Panc1 (cell line): Measurements from ENCODE around the gene MAST4. TPM values are rescaled to one million over a fixed set of nuclear protein-coding genes. Genes with fewer than 3 reads are reported as not detected.

Experiments used
- ATAC-seq: fragments of 200-7000 bp; cut with Tn5 transposase; 2 replicates; pipeline ENCODE4 v1.9.1; 2020; ENCODE audit warnings: mild to moderate bottlenecking, moderate library complexity
- BruUV-seq: library from RNA; stranded (reverse); fragments of 400-500 nt; replicated peaks from 2 replicates; lab custom pipeline; 2021; lab: Mats Ljungman, UMichigan
- CTCF ChIA-PET: fragments of 300-600 bp; sonication (Branson Sonifier 250); formaldehyde crosslinking; loops from one replicate; lab custom pipeline; 2022; ENCODE audit warnings: antibody characterized with exemption; lab: Charles Lee
- POLR2A ChIA-PET: fragments of 300-600 bp; sonication (Branson Sonifier 250); formaldehyde crosslinking; loops from one replicate; lab custom pipeline; 2022; ENCODE audit warnings: antibody characterized with exemption; lab: Charles Lee
- DNase-seq: peaks from one replicate; pipeline ENCODE4 v3.0.0-alpha.2; 2010; ENCODE audit warnings: low read depth, low spot score
- H3K27ac ChIP-seq: 2 replicates; pipeline ENCODE4 v1.5.1; 2011; ENCODE audit warnings: mild to moderate bottlenecking, low read length, inconsistent platforms
- H3K27me3 ChIP-seq: fragments of 200-500 bp; sonication (Bioruptor generic); 2 replicates; pipeline ENCODE4 v1.6.0; 2014; ENCODE audit warnings: low read length, inconsistent platforms; ENCODE audit not compliant: control insufficient read depth, insufficient read depth
- H3K36me3 ChIP-seq: fragments of 200-500 bp; sonication (Bioruptor generic); 2 replicates; pipeline ENCODE4 v1.5.1; 2014; ENCODE audit warnings: inconsistent platforms, mild to moderate bottlenecking, low read length, moderate library complexity; ENCODE audit not compliant: control insufficient read depth, insufficient read depth
- H3K4me1 ChIP-seq: 2 replicates; pipeline ENCODE4 v1.5.1; 2011; ENCODE audit warnings: inconsistent platforms, mild to moderate bottlenecking, low read length, moderate library complexity; ENCODE audit not compliant: control insufficient read depth, insufficient read depth
- H3K4me3 ChIP-seq, 2 experiments: 2 replicates each; pipeline ENCODE4 v1.5.1; 2011 to 2012; ENCODE audit warnings: low read depth in 2 of 2, low read length in 2 of 2, mild to moderate bottlenecking in 2 of 2, inconsistent platforms in 1 of 2, moderate library complexity in 1 of 2
- H3K9me3 ChIP-seq: fragments of 200-500 bp; sonication (Bioruptor generic); 2 replicates; pipeline ENCODE4 v1.5.1; 2014; ENCODE audit warnings: low read depth, mild to moderate bottlenecking, inconsistent platforms, low read length, moderate library complexity; ENCODE audit not compliant: control insufficient read depth, insufficient read depth
- CTCF ChIP-seq: fragments of 450-650 bp; IDR thresholded peaks from 2 replicates; pipeline ENCODE4 v1.5.1; 2017; ENCODE audit warnings: mild to moderate bottlenecking
- POLR2AphosphoS5 ChIP-seq: IDR thresholded peaks from 2 replicates; pipeline ENCODE4 v1.6.1; 2012; ENCODE audit warnings: mild to moderate bottlenecking, low read depth, low read length, moderate library complexity
- SIN3A ChIP-seq: IDR thresholded peaks from 2 replicates; pipeline ENCODE4 v1.6.1; 2012; ENCODE audit warnings: low read depth, mild to moderate bottlenecking, low read length, moderate library complexity, borderline replicate concordance; ENCODE audit not compliant: insufficient read depth
- TCF7L2 ChIP-seq: IDR thresholded peaks from 2 replicates; pipeline ENCODE4 v1.6.1; 2011; ENCODE audit warnings: mild to moderate bottlenecking, low read depth, low read length, inconsistent platforms
- in situ Hi-C: cut with HindIII; loops from 2 replicates; pipeline ENCODE4 v1.10.0; 2016; ENCODE audit warnings: low sequenced_read_pairs, low pct_unique_long_range_greater_than_20kb
- intact Hi-C: fragments of 100-400 bp; cut with micrococcal nuclease; formaldehyde crosslinking; loops from one replicate; pipeline ENCODE4 v1.10.0; 2022; ENCODE audit not compliant: unreplicated experiment
- total RNA-seq: library from RNA; stranded (reverse); gene quantifications from one replicate; pipeline ENCODE4 v1.2.1, GENCODE V29; 2021; ENCODE audit not compliant: unreplicated experiment
- TF ChIP-seq, protein P1 (sequence below), 2 experiments: IDR thresholded peaks; 2 replicates each; pipeline ENCODE4 v1.6.1; 2011 to 2012; ENCODE audit warnings: low read depth in 2 of 2, control low read depth in 1 of 2, low read length in 1 of 2, mild to moderate bottlenecking in 1 of 2, moderate library complexity in 1 of 2; ENCODE audit not compliant: insufficient read depth in 1 of 2

Gene MAST4
- total RNA-seq, 1 experiment from 2014 or later, result 1.8 TPM

- H3K4me3 ChIP-seq, result no peak overlapping the region
- H3K4me1 ChIP-seq, result no peaks in the 10 kb centered on the region
- ChIA-PET POLR2A (no interaction called here), CTCF (no interaction called here)
- H3K9me3 ChIP-seq, result no peaks in the 10 kb centered on the region
- no TSS peak for BruUV-seq
- ATAC-seq (no peak), DNase-seq (no peak)
- in situ Hi-C loops, result no loop called here
- no peak overlapping the region for H3K27ac ChIP-seq
- H3K36me3 ChIP-seq, result no peaks in the 10 kb centered on the region
- TF ChIP-seq POLR2AphosphoS5, result no peak
- no peak for TF ChIP-seq SIN3A
- no peak for TF ChIP-seq CTCF
- no peak for TF ChIP-seq TCF7L2
- TF ChIP-seq, protein P1, sequence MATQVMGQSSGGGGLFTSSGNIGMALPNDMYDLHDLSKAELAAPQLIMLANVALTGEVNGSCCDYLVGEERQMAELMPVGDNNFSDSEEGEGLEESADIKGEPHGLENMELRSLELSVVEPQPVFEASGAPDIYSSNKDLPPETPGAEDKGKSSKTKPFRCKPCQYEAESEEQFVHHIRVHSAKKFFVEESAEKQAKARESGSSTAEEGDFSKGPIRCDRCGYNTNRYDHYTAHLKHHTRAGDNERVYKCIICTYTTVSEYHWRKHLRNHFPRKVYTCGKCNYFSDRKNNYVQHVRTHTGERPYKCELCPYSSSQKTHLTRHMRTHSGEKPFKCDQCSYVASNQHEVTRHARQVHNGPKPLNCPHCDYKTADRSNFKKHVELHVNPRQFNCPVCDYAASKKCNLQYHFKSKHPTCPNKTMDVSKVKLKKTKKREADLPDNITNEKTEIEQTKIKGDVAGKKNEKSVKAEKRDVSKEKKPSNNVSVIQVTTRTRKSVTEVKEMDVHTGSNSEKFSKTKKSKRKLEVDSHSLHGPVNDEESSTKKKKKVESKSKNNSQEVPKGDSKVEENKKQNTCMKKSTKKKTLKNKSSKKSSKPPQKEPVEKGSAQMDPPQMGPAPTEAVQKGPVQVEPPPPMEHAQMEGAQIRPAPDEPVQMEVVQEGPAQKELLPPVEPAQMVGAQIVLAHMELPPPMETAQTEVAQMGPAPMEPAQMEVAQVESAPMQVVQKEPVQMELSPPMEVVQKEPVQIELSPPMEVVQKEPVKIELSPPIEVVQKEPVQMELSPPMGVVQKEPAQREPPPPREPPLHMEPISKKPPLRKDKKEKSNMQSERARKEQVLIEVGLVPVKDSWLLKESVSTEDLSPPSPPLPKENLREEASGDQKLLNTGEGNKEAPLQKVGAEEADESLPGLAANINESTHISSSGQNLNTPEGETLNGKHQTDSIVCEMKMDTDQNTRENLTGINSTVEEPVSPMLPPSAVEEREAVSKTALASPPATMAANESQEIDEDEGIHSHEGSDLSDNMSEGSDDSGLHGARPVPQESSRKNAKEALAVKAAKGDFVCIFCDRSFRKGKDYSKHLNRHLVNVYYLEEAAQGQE (IDR thresholded peaks at IDR 0.05; ENCODE audit: insufficient read depth in 1 of 2, low read depth in 2 of 2, low read length in 1 of 2), result no peak
- H3K27me3 ChIP-seq, result no peaks in the 10 kb centered on the region
- intact Hi-C loops, result no loop called here
Measured at GRCh38 chr5:67063055-67063454, 466.9 kb downstream of the MAST4 start.

DNA sequence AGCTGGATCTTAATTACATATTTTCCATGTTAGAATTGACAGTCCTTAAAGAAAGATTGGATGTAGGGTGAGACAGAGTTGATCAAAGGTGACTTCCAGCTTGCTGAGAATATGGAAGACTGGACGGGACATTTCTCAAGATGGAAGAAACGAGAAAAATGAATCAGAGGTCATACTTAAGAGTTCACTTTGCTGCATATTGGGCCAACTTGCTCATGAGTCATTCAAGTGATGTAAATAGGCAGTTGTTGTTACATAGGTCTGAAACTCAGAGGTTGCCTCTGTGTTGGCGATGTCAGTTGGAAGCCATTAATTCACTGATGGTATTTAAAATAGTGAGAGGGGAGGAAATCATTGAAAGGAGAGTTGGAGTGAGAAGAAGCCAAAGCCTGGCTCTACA lies 467.6 kb downstream of the MAST4 start:
- Histone ChIP-seq H3K4me3 (no peak overlapping the region), H3K4me1 (no peaks in the 10 kb centered on the region), H3K27me3 (no peaks in the 10 kb centered on the region), H3K27ac (no peak overlapping the region), H3K36me3 (no peaks in the 10 kb centered on the region), H3K9me3 (no peaks in the 10 kb centered on the region)
- no peak for TF ChIP-seq POLR2AphosphoS5
- TF ChIP-seq, protein P1 (IDR thresholded peaks at IDR 0.05; ENCODE audit: insufficient read depth in 1 of 2, low read depth in 2 of 2, low read length in 1 of 2), result no peak
- POLR2A ChIA-PET, result no interaction called here
- intact Hi-C loops (no loop called here), in situ Hi-C loops (no loop called here)
- no peak for DNase-seq
- ATAC-seq, result no peak
- CTCF ChIA-PET, result no interaction called here
- no TSS peak for BruUV-seq
